MG63 (cell line): ENCODE results near the gene AP2S1. TPM values are rescaled to one million over a fixed set of nuclear protein-coding genes. Genes with fewer than 3 reads are reported as not detected.
A peak's percentile ranks its signal among the peaks of the same experiment; 100 is the strongest.
"Not testable (repeated sequence)": the region's sequence is repeated elsewhere in the genome, so short reads cannot be mapped to it uniquely, and the experiment has no call there.

Experiments
- DNase-seq: peaks from one replicate; pipeline ENCODE4 v3.0.0-alpha.2; 2020
- H3K27me3 ChIP-seq: fragments of 250-450 bp; sonication (Bioruptor Pico); 2 replicates; pipeline ENCODE4 v1.5.1; 2020; ENCODE audit warnings: mild to moderate bottlenecking, moderate library complexity
- H3K36me3 ChIP-seq: fragments of 250-450 bp; sonication (Bioruptor Pico); 2 replicates; pipeline ENCODE4 v1.5.1; 2020; ENCODE audit warnings: mild to moderate bottlenecking, moderate library complexity
- H3K4me3 ChIP-seq: fragments of 250-450 bp; sonication (Bioruptor Pico); 2 replicates; pipeline ENCODE4 v1.5.1; 2020; ENCODE audit warnings: mild to moderate bottlenecking, moderate library complexity
- H3K9me3 ChIP-seq: fragments of 250-450 bp; sonication (Bioruptor Pico); 2 replicates; pipeline ENCODE4 v1.5.1; 2020; ENCODE audit warnings: mild to moderate bottlenecking, moderate library complexity
- total RNA-seq: library from RNA; depleted of rRNA; stranded (reverse); fragments of >200 nt; shearing (Covaris generic); gene quantifications from 2 replicates; pipeline ENCODE4 v1.2.3, GENCODE V29; 2014; ENCODE audit warnings: low replicate concordance; rRNA removed

AP2S1 gene
- total RNA-seq = 216 and 390 TPM in 2 replicates

DNA sequence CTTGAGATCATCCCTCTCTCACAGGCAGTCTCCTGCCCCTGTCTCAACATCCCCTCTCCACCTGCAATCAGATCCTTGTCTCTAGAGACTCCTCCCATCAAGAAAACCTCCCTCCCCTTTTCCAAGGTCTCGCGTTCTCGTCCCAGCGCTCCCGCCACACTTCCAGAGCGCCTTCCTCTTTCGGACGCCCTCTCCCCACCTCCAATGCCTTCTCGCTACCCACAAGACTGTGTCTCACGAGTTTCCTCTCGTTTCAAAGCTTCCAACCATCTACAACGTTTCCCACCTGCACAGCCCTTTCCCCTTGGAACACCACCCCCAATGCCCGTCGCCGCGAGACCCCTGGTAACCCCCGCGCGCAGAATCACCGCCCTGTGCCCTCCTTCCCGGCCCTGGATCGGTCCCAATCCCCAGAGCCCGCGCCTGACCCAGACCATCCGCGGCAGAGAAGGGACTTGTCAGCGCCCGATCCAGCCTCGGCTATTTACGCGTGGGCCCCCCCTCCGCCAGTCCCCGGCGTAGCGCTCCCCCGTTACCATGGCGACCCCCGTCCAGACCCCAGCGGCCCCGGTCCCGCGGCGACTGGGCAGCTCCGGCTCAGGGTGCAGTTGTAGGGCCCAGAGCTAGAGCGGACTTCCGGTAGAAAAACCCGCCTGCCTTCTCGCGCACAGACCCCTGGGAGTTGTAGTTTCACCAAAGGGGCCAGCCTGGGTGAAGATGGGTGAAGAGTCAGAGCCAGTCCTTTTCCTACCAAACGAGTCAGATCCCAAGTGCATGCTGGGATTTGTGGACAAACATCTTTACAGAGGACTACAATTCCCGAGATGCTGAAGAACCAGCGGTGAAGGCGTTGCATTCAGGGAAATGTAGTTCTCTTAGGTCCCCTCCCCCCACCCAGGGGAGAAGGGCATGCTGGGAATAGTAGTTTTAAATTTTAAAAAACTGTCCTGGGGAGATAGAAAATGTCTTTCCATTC, at the start of gene AP2S1:
AP2S1 (minus strand) TSS at position 619 of the 976 bp plus-strand sequence; CDS start at position 539, 80 bp downstream.
- Histone ChIP-seq H3K27me3 (no peaks in the 10 kb centered on the region), H3K36me3 (peaks cover 26% of the 10 kb centered on the region), H3K9me3 (no peaks in the 10 kb centered on the region), H3K4me3 (peak within 1 kb of the TSS; percentile 93)
- DNase-seq = peak; percentile 99

DNA sequence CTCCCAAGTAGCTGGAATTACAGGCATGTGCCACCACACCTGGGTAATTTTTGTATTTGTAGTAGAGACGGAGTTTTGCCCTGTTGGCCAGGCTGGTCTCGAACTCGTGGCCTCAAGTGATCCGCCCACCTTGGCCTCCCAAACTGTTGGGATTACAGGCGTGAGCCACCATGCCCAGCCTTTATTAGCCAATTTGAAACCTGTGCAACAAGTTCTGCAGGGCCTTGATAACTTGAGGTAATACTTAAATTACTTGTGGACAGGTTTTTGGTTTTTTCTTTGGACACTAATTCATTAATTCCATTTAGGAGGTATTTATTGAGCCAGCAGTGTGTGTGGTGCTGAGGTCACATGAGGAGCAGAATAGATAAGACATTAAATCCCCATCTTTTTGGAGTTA, 49.7 kb upstream of the AP2S1 start:
- no peak overlapping the region for H3K4me3 ChIP-seq
- no peaks in the 10 kb centered on the region for H3K9me3 ChIP-seq
- H3K36me3 ChIP-seq = peaks cover 8% of the 10 kb centered on the region; the same call in 1 of the 2 replicates
- no peaks in the 10 kb centered on the region for H3K27me3 ChIP-seq
- no peak for DNase-seq

DNA sequence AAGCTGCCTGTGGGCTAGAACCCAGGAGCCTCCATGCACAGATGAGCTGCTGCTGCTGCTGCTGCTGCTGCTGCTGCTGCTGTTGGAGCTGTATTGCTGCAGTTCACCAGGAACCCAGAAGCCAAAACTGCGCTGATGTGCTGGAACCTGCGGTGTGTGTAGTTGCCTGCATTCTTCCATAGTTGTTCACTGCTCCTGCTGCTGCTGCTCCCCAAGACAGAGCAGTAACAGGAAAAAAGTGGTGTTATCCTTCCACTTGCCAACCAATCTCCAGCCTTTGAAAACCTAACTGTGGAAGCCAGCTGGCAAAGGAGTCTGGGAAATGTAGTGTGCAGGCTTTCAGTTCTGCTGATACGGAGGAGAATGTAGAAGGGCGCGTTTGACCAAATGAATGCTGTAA, 48.1 kb upstream of the AP2S1 start:
- DNase-seq = peak; percentile 57
- no peaks in the 10 kb centered on the region for H3K9me3 ChIP-seq
- H3K4me3 ChIP-seq = no peak overlapping the region
- H3K36me3 ChIP-seq = peaks cover 3% of the 10 kb centered on the region; the same call in 1 of the 2 replicates
- H3K27me3 ChIP-seq = no peaks in the 10 kb centered on the region

DNA sequence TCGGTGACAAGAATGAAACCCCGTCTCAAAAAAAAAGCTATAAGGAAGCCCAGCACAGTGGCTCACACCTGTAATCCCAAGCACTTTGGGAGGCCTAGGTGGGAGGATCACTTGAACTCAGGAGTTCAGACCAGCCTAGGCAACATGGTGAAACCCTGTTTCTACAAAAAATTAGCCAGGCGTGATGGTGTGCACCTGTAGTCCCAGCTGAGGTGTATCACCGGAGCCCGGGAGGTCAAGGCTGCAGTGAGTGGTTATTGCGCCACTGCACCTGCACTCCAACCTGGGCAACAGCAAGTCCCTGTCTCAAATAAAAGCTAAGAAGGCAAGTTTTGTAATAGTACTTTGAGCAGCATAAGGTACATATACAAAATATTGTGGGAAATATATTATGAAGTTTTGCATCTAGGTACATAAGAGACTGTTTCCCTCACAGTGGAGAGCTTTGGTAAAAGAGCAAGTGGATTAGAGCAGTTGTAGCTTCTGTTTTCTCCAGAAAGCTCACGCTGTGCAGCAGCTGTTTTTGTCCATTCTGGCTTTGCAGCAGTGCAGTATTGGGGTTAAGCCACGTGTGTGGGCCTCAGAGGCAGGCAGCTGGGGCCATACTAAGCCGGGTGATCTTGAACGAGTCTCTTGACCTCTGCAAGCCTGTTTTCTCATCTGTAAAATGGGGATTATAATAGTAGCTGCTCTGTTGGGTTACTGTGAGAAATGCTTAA, 45.6 kb upstream of the AP2S1 start:
- Histone ChIP-seq H3K9me3 (no peaks in the 10 kb centered on the region), H3K27me3 (no peaks in the 10 kb centered on the region), H3K4me3 (no peak overlapping the region), H3K36me3 (peaks cover 12% of the 10 kb centered on the region)
- no peak for DNase-seq

DNA sequence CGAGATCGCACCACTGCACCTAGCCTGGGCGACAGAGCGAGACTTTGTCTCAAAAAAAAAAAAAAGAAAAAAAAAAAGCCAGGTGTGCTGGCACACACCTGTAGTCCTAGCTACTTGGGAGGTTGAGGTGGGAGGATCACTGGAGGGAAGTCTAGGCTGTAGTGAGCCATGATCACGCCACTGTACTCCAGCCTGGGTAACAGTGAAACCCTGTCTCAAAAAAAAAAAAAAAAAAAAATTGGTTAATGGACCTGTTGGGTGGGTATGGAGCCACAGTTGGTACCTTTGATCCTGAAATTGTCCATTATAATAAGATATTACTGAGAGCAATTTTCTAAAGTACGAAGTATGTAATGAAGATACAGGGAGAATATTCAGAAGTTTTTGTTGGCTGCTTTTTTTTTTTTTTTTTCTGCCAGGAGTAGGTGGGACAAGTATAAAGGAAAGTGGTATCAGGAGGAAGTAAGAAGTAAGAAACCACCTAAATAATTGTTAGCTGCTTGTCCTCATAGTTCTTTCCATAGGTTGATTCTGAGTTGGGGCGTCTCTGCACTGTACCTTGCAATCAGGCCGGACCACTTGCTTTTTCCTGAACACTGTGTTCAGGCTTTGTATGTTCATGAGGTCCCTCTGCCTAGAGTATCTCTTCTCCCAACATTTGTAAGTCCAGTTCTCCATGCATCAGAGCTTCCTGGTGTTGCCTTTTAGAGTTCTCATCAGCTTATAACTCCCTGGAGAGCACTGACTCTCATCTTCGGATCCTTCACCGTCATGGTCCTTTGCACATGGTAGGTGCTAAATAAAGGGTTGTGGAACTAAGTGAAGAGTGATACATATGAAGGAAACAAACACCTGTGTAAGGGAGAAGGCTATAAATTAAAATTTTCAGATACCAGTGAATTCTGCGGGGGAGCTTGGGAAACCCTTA, 41.9 kb upstream of the AP2S1 start:
- Histone ChIP-seq H3K9me3 (no peaks in the 10 kb centered on the region), H3K27me3 (no peaks in the 10 kb centered on the region), H3K36me3 (peaks cover 10% of the 10 kb centered on the region), H3K4me3 (no peak overlapping the region)
- no peak for DNase-seq

DNA sequence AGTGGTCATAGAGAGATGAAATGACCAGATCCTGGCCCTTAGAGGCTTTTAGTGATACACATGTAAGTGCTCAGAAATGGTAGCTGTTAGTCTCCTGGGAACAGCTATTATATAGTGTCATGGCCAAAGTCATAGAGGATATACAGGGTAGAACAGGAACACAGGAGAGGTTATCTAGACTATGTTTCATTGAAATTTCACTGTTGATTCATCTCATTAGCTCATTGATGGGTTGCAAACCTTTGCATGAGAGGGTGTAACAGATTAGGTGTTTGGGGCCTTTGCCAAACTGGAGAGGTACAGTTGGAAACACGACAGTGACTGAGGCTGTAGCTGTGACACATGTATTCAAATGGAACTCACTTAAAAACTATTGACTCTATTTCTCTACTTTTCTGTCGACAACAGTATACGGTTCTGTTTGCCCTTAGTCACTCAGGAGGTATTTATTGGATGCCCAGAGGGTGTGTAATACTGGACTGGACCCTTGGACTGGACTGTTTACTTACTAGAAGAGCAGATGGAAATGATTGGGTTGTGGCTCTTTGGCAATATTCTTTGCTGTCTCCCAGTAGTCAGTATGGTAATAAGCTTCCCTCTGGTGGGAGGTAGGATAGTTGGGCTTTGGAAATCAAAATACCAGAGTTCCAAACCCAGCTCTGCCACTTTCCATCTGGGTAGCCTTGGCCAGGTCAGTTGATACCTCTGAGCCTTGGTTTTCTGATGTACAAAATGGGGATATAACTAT, 40.0 kb upstream of the AP2S1 start:
- peaks cover 13% of the 10 kb centered on the region for H3K36me3 ChIP-seq
- no peak overlapping the region for H3K4me3 ChIP-seq
- peak; percentile 69 for DNase-seq
- H3K9me3 ChIP-seq = no peaks in the 10 kb centered on the region
- no peaks in the 10 kb centered on the region for H3K27me3 ChIP-seq

DNA sequence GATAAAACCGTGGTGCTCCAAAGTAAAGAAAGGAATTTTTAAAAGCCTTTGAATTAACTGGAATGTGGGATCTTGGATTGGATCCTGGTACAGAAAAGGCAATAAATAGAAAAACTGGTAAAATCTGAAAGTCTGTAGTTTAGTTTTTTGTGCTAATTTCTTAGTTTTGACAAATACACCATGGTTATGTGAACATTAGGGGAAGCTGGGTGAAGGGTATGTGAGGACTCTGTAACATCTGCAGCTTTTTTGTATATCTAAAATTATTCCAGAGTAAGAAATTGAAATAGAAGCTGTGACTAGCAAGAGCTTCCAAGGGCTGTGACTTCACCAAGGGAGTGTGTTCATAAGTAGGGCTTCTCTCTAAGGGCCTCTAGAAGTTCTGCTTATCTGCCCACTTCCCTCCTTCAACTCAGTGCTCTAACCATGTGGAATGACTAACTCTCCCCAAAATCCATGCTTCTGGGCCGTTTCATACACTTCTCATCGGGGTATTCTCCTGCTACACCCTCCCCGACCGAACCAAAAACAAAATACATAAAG, 36.7 kb upstream of the AP2S1 start:
- H3K27me3 ChIP-seq = no peaks in the 10 kb centered on the region
- no peak for DNase-seq
- no peak overlapping the region for H3K4me3 ChIP-seq
- no peaks in the 10 kb centered on the region for H3K9me3 ChIP-seq
- H3K36me3 ChIP-seq = peaks cover 6% of the 10 kb centered on the region; the same call in 1 of the 2 replicates

DNA sequence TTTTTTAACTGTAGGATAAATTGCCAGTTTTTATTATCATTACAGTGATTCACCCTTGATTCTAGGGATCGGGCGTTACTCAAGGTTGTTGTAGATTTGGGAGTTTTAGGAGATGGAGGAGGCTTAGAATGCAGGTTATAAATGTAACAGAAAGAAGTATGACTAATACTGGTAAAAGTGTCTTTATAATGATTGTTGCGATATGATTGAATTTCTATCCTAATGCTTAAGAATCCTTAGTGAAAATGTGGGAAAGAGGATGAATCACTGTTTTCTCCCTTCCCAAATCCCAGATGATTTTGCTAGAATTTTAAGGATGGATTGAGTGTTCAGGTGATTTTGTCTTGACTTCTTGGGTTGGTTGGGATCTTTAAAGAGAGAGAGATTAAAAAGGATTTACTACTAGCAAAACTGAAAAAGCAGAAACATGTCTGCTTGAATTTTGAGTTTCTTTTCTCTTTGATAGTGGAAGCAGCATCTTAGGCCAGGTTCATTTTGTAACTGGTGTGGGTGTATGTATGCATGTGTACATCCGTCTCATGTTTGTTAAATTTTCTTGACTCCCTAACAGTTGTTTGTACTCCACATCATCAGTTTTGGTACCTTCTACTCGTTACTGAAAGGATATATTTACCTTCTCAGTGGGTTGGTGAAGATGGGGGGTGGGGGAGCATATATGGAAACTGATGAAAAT, 36.0 kb upstream of the AP2S1 start:
- H3K36me3 ChIP-seq = peaks cover 6% of the 10 kb centered on the region; the same call in 1 of the 2 replicates
- H3K4me3 ChIP-seq = no peak overlapping the region
- no peaks in the 10 kb centered on the region for H3K9me3 ChIP-seq
- H3K27me3 ChIP-seq = no peaks in the 10 kb centered on the region
- no peak for DNase-seq

DNA sequence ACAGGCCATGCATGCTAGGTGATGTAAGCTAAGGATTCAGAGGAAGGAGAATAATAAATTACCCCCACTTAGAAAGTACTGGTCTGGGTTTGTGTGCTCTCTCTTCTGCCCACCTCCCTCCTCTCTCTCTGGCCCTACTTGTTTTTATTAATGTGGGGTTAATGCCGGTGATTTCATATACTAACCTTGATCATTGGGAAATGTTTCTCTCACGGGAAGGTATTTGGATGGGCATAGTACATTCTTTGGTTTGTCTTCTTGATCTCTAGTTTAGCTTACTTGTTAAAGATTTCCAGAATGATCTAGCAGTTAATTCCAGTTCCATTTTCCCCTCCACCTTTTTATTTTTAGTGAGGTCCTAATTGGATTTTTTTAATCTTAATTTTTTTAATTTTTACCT, 34.8 kb upstream of the AP2S1 start:
- Histone ChIP-seq H3K4me3 (no peak overlapping the region), H3K9me3 (no peaks in the 10 kb centered on the region), H3K36me3 (peaks cover 9% of the 10 kb centered on the region), H3K27me3 (no peaks in the 10 kb centered on the region)
- DNase-seq = no peak

DNA sequence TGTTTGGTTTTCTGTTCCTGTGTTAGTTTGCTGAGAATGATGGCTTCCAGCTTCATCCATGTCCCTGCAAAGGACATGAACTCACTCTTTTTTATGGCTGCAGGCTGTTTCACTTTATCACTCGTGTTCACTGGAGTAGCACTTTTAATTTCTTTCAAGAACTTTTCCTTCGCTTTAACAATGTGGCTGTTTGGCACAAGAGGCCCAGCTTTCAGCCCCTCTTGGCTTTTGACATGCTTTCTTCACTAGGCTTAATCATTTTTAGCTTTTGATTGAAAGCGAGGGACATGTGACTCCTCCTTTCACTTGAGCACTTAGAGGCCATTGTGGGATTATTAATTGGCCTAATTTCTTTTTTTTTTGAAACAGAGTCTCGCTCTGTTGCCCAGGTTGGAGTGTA, 32.1 kb upstream of the AP2S1 start:
- H3K9me3 ChIP-seq, H3K4me3 ChIP-seq, H3K27me3 ChIP-seq, DNase-seq: not testable (repeated sequence)
- peaks cover 12% of the 10 kb centered on the region for H3K36me3 ChIP-seq

DNA sequence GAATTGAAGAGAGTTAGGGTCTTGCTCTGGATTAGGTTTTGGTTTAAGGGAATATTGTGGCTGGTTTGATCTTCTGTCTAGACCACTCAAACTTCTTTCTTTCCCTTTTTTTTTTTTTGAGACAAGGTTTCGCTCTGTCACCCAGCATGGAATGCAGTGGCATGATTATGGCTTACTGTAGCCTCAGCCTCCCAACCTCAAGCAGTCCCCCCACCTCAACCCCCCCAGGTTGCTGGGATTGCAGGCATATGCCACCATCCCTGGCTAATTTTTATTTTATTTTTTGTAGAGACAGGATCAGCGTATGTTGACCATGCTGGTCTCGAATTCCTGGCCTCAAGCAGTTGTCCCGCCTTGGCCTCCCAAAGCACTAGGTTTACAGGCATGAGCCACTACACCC, 31.4 kb upstream of the AP2S1 start:
- Histone ChIP-seq H3K36me3 (peaks cover 8% of the 10 kb centered on the region), H3K9me3 (no peaks in the 10 kb centered on the region), H3K27me3 (no peaks in the 10 kb centered on the region), H3K4me3 (no peak overlapping the region)
- DNase-seq = no peak

DNA sequence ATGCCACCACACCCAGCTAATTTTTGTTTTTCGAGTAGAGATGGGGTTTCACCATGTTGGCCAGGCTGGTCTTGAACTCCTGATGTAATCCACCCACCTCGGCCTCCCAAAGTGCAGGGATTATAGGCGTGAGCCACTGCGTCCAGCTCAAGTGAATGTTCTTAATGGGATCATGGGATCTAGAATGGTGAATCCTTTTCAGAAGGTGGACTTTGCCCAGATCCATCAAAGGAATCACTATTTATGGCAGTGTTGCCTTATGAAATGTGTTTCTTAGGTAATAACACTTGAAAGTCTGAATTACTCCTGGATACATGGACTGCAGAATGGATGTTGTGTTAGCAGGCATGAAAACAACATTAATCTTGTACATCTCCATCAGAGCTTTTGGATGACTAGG, 30.4 kb upstream of the AP2S1 start:
- H3K4me3 ChIP-seq = no peak overlapping the region
- no peak for DNase-seq
- H3K9me3 ChIP-seq = no peaks in the 10 kb centered on the region

DNA sequence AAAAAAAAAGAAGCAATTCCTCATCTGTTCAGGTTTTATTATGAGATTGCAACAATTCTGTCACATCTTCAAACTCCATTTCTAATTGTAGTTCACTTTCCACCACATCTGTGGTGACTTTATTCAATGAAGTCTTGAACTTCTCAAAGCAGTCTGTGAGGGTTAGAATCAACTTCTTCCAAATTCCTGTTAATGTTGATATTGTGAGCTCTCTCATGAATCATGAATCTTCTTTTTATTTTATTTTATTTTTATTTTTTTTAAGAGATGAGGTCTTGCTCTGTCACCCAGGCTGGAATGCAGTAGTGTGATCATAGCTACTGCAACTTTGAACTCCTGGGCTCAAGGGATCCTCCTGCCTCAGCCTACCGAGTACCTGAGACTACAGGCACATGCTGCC, 29.8 kb upstream of the AP2S1 start:
- Histone ChIP-seq H3K4me3 (no peak overlapping the region), H3K36me3 (peaks cover 13% of the 10 kb centered on the region), H3K9me3 (no peaks in the 10 kb centered on the region), H3K27me3 (no peaks in the 10 kb centered on the region)
- no peak for DNase-seq

More for the DNA sequence above, 30.4 kb upstream of the AP2S1 start:
- Histone ChIP-seq H3K36me3 (peaks cover 8% of the 10 kb centered on the region), H3K27me3 (no peaks in the 10 kb centered on the region)

DNA sequence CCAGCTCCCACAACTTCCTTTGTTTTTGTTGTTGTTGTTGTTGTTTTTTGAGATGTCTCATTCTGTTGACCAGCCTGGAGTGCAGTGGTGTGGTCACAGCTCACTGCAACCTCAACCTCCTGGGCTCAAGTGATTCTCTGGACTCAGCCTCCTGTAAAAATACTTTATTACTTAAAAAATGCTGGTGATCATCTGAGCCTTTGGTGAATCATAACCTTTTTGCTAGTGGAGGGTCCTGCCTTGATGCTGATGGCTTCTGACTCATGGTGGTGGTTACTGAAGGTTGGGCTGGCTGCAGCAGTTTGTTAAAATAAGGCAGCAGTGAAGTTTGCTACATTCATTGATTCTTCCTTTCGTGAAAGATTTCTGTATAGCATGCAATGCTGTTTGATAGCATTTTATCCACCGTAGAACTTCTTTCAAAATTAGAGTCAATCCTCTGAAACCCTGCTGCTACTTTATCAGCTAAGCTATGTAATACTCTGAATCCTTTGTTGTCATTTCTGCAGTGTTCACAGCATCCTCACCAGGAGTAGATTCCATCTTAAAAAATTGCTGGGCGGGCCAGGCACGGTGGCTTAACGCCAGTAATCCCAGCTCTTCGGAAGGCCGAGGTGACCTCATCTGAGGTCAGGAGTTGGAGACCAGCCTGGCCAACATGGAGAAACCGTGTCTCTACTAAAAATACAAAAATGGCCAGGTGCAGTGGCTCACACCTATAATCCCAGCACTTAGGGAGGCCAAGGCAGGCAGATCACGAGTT, 28.1 kb upstream of the AP2S1 start:
- Histone ChIP-seq H3K27me3 (no peaks in the 10 kb centered on the region), H3K4me3 (no peak overlapping the region), H3K9me3 (no peaks in the 10 kb centered on the region), H3K36me3 (peaks cover 17% of the 10 kb centered on the region)
- peak; percentile 82 for DNase-seq
